Measurements from ENCODE around the gene SMG9.

The SMG9 gene

GRCh38 chr19:43774103-43774939, 19.6 kb upstream of the SMG9 start:
- H3K27ac ChIP-seq = no peak overlapping the region
- H3K36me3 ChIP-seq = peaks cover 0 to 25% (median 0%) of the 10 kb centered on the region in 3 donors
- peak overlapping the region in 1 of 2 donors; percentile 3 for H3K4me3 ChIP-seq
- peaks cover 5 to 22% (median 15%) of the 10 kb centered on the region in 4 donors for H3K4me1 ChIP-seq
- intact Hi-C loops (cut with DNase I; ENCODE audit: low total_unique reads) = no loop called here
- TF ChIP-seq, protein P1, sequence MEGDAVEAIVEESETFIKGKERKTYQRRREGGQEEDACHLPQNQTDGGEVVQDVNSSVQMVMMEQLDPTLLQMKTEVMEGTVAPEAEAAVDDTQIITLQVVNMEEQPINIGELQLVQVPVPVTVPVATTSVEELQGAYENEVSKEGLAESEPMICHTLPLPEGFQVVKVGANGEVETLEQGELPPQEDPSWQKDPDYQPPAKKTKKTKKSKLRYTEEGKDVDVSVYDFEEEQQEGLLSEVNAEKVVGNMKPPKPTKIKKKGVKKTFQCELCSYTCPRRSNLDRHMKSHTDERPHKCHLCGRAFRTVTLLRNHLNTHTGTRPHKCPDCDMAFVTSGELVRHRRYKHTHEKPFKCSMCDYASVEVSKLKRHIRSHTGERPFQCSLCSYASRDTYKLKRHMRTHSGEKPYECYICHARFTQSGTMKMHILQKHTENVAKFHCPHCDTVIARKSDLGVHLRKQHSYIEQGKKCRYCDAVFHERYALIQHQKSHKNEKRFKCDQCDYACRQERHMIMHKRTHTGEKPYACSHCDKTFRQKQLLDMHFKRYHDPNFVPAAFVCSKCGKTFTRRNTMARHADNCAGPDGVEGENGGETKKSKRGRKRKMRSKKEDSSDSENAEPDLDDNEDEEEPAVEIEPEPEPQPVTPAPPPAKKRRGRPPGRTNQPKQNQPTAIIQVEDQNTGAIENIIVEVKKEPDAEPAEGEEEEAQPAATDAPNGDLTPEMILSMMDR (IDR thresholded peaks at IDR 0.05) = peak; percentile 42 to 52
- no peaks in the 10 kb centered on the region for H3K9me3 ChIP-seq
- peaks cover 0 to 31% of the 10 kb centered on the region in 2 donors for H3K27me3 ChIP-seq
- peak in 1 of 2 donors; percentile 72 for DNase-seq

DNA sequence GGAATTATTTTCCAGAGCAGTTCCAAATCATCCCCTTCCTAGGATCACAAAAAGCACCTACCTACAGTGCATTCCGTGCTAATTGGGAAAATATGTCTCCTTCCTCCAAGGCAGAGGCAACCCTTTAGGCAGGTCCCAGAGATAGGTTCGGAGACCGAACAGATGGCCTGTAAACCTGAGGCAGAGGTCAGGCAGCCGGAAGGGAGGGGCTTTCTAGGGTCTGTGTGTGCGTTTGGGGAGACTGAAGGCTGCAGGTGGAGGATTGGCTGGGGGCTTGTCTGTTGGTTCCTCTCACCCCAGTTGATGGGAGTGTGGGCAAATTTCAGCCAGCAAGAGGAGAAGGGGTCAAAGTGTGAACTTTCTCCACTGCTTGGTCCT, 19.0 kb upstream of the SMG9 start:
- Histone ChIP-seq H3K9me3 (no peaks in the 10 kb centered on the region), H3K36me3 (peaks cover 0 to 26% (median 0%) of the 10 kb centered on the region in 3 donors), H3K27ac (no peak overlapping the region), H3K4me3 (no peak overlapping the region), H3K27me3 (peaks cover 0 to 25% of the 10 kb centered on the region in 2 donors), H3K4me1 (peaks cover 5 to 22% (median 15%) of the 10 kb centered on the region in 4 donors)
- DNase-seq = no peak
- TF ChIP-seq, protein P1 (IDR thresholded peaks at IDR 0.05) = no peak
- intact Hi-C loops (cut with DNase I; ENCODE audit: low total_unique reads) = no loop called here

DNA sequence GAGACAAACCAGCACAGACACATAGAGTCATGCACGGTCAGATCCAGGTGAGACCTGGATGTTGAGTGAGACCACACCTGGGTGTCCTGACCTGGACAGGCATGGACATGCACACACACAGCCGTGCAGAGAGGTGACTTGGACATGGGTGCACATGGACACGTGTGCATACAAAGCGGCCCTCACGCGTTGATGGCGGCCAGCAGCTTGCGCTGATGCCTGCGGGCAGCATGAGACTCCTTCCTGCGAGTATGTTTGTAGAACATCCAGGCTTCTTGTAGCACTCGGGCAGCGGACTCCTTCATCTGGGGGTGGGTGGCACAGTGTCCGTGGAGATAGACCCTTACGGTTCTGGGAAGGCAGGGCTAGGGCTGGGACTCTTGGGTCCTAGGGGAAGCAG, 14.5 kb upstream of the SMG9 start:
- no peak overlapping the region for H3K4me3 ChIP-seq
- peaks cover 2 to 21% (median 7%) of the 10 kb centered on the region in 4 donors for H3K4me1 ChIP-seq
- no peak for DNase-seq
- H3K27me3 ChIP-seq = peaks cover 0 to 6% of the 10 kb centered on the region in 2 donors
- H3K36me3 ChIP-seq = peaks cover 0 to 26% (median 0%) of the 10 kb centered on the region in 3 donors
- H3K9me3 ChIP-seq = no peaks in the 10 kb centered on the region
- TF ChIP-seq, protein P1 (IDR thresholded peaks at IDR 0.05) = no peak
- no peak overlapping the region for H3K27ac ChIP-seq
- intact Hi-C loops (cut with DNase I; ENCODE audit: low total_unique reads) = loop anchor here (10.0 kb wide), 1 partner anchor 94 kb away; the partner anchor contains the start of gene PLAUR

GRCh38 chr19:43768273-43769050, 13.7 kb upstream of the SMG9 start:
- Histone ChIP-seq H3K9me3 (no peaks in the 10 kb centered on the region), H3K27ac (no peak overlapping the region), H3K27me3 (no peaks in the 10 kb centered on the region), H3K4me3 (no peak overlapping the region), H3K4me1 (peaks cover 0 to 16% (median 11%) of the 10 kb centered on the region in 4 donors), H3K36me3 (peaks cover 0 to 26% (median 0%) of the 10 kb centered on the region in 3 donors)
- TF ChIP-seq, protein P1 (IDR thresholded peaks at IDR 0.05) = no peak
- DNase-seq = peak in 1 of 2 donors; percentile 69
- intact Hi-C loops (cut with DNase I; ENCODE audit: low total_unique reads) = loop anchor here (10.0 kb wide), 1 partner anchor 94 kb away; the partner anchor contains the start of gene PLAUR

- TF ChIP-seq, protein P1 (IDR thresholded peaks at IDR 0.05) = no peak
- intact Hi-C loops (cut with DNase I; ENCODE audit: low total_unique reads) = loop anchor here (10.0 kb wide), 1 partner anchor 93 kb away; the partner anchor contains the start of gene PLAUR
- no peak overlapping the region for H3K27ac ChIP-seq
- H3K4me1 ChIP-seq = peaks cover 0 to 16% (median 11%) of the 10 kb centered on the region in 4 donors
- peaks cover 0 to 23% (median 0%) of the 10 kb centered on the region in 3 donors for H3K36me3 ChIP-seq
- no peak overlapping the region for H3K4me3 ChIP-seq
- H3K27me3 ChIP-seq = no peaks in the 10 kb centered on the region
- no peak for DNase-seq
- no peaks in the 10 kb centered on the region for H3K9me3 ChIP-seq
These were observed 13.1 kb upstream of the SMG9 start for GRCh38 chr19:43767818-43768217.

Data from tibial artery (tissue), 4 donors.